NCI-H2196 (cell line): ENCODE results near the gene FZD7.
A peak's percentile ranks its signal among the peaks of the same experiment; 100 is the strongest.

Experiments
- DNase-seq: peaks from one replicate; lab custom pipeline; 2025; ENCODE audit not compliant: unreplicated experiment; lab: John Stamatoyannopoulos, UW

The FZD7 gene

DNA sequence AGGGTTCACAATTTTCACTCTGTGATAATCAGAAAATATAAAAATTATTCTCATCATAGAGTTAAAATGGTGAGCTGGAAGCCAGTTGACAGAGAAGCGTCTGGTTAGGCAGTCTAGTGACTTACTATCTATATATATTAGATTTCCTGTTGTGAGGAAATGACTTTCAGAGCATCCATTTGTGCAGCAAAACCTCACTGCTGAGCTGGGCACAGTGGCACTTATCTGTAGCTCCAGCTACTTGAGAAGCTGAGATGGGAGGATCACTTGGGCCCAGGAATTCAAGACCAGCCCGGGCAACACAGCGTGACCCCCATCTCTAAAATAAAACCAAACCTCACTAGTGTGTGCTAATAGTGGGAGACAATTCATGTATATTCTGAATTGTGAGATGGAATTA, 32.2 kb downstream of the FZD7 start:
- no peak for DNase-seq

DNA sequence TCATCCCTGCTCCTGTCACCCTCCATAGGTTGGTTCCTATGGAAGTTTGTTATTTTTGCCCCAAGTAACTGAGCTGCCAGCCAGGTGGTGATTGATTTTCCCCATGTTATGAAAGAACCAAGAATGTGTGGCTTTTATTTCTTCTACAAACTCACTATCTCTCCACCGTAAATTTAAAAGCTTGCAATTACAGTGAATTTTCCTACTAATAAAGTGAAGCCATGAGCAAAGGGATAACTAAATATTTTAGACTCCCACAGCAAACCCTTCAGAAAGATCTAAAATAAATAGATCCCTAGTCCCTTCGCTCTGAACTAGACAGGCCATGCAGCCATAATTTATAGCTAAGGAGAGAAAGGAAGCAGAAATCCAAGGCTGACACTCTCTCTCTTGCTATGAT, 33.2 kb downstream of the FZD7 start:
- DNase-seq, result no peak

DNA sequence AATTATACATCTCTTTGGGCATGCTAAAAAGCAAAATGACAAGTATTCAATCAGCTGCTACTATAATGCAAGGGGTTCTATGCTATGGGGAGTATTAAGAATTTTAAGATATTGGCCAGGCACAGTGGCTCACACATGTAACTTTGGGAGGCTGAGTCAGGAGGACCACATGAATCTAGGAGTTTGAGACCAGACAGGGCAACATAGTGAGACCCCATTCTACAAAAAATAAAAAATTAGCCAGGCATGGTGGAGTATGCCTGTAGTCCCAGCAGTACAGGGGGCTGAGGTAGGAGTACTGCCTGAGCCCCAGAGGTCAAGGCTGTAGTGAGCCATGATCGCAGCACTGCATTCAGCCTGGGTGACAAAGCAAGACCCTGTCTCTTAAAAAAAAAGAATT, 33.9 kb downstream of the FZD7 start:
- no peak for DNase-seq

DNA sequence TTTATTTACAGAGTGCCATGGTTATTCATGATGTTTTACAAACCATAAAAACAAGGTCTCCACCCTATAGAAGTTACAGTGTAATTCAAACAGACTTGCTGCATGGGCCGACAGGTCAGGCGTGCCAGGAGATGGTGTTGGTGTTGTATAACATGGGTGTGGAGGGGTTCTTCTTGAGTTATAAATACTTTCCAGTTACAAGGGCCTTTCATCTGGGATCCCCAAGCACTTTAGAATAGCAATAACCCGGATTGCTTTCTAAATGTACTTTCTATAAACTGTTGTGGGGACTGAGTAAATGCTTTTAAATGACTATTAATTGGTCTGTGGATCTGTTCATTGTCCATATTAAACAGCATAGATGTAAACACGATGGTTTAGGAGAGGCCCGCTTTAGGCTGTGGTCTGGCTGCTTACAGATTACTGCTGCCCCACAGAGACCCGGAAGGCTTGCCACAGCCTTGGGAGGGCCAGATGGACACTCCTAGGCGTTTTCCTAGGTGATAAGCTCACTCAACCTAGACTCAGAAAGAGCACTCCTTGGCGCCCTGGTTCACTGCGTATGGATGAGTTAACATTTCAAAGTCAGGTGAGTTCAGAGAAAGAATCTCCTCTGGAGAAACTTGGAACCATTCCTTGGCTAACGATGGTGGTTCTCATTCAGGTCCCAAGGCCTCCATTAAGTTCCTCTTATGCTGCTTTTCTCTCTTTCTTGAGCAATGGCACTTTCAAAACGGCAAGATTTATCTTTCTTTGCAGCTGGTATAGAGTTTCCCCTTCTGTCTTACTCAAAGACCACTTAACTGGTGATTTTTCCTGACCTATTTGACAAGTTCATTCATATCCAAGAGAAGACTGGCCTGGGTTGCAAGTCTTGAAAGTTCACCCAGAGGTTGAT, 35.8 kb downstream of the FZD7 start:
- DNase-seq, result no peak

DNA sequence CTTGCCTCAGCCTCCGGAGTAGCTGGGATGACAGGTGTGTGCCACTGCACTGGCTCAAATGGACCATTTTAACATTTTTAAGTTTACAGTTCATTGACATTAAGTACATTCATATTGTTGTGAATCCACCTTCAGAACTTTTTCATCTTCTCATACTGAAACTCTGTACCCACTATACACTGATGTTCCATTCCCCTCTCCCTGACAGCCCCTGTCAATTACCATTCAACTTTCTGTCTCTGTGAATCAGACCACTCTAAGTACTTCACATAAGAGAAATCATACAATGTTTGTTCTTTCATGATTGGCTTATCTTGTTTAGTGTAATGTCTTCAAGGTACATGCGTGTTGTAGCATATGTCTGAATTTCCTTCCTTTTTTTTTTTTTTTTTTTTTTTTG, 37.5 kb downstream of the FZD7 start:
- DNase-seq, result no peak

DNA sequence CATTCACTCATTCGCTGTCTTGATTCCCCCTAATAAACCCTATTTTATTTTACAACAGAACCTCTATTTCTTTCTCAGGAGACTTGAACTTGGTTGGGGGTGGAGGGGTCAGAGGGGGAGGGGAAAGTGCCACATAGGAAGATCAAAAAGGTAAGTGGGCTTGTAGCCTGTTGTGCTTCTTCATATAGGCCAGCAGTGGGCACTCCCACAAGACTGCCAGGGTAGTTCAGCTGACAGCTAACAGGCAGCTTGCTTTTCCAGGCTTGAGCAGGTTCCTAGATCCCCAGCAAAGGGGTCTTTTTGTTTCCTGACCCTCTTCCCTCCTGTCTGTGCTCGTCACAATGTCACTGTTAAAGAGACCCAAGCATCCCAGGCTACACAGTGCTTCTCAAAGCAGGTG, 38.6 kb downstream of the FZD7 start:
- DNase-seq, result no peak

DNA sequence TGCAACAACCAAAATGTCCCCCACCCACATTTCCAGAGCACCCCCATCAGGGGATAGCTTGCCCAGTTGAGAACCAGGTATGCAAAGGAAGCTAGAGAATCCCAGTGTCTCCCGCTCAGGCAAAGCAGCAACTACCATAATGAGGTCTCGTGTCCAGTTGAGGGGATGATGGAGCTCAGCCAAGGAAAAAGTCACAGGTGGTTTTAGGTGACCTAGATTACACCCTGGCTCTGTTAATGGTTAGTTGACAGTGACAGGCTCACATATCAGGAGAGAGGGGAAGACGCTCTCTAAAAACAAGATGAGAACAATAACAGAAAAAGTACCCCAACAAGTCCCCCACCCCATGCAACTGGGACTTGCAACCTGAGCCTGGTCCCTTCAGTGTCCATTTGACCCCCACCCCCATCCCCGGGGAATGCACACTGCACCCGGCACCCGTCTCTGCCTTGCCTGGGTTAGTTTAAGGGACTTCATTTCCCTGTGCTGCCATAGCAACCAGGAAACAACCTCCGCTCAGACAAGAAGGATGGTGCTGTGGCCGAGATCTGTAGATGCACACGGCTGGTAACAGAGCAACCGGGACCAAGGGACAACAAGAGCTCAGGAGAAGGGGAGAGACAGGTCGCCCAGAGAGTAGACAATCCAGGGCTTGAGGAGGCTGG, 39.2 kb downstream of the FZD7 start, which contains the start of gene KIAA2012:
Gene KIAA2012 (plus strand): TSS at position 519 of the 665 bp plus-strand sequence. CDS start 373 bp downstream, outside the sequence.
- peak; percentile 6 for DNase-seq

DNA sequence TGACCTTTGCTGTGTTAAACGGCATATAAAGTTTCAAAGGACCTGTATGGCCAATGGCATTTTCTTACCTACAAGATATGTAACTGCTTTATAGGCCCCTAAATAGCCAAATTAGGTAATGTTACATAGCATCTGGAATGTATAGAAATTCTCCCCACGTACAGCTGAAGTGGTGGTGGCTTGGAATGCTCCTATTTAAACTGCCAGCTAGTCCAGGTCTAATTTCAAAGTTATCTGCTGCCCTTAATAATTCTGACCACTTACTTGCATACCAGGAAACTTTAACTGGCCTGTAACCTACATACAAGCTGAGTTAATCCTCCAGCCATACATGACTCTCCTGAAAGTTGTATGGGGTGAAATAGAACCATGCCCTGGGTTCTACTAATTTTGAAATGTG, 40.7 kb downstream of the FZD7 start:
- no peak for DNase-seq

DNA sequence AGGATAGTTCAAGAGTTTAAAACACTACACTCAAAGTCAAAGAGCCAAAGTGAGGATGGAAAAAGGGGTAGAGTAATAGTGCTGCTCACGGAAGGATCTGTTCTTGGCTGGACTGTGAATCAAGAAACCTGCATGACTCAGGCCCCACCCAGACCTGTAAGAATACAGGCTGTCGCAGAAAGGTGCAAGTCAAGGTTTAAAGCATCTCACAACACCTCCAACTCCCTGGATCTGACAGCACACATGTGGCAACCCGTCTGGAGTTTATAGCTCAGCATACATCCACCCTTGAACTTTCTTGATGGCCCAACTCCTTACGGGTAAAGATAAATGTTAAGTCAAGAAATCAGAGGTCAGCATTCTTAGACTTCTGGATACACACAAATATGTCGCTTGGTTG, 45.7 kb downstream of the FZD7 start:
- DNase-seq, result no peak

DNA sequence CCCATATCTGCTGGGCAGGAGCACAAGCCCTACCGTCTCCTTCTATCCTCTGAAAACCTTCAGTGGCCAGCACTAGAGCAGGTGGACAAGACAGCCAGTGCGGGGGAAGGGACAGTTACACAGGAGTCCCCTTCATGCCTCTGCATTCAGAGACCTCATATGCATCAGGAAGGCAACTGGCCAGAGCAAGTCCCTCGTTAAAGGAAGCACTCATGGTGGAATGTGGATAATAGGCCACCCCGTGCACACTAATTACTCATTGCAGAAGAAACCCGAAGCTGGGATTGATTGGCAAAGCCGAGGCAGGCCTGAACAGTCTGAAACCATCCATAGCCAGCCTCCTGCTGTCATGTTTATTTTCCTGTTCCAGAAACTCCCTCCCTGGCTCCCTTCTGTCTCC, 50.6 kb downstream of the FZD7 start:
- DNase-seq, result no peak
